MM.1S (cell line): ENCODE results near the gene MAL.

ENCODE experiments used
- DNase-seq: peaks from one replicate; pipeline ENCODE4 v3.0.0-alpha.2; 2015
- H2AFZ ChIP-seq: fragments of 300-600 bp; sonication (generic); 2 replicates; pipeline ENCODE4 v1.6.0; 2016; ENCODE audit warnings: antibody characterized with exemption, low read length
- H3F3A ChIP-seq: fragments of 300-600 bp; sonication (generic); 2 replicates; pipeline ENCODE4 v1.6.1; 2016; ENCODE audit warnings: mild to moderate bottlenecking, antibody characterized with exemption, low read length, moderate library complexity, mixed read lengths; ENCODE audit not compliant: insufficient read depth
- H3K27ac ChIP-seq: fragments of 300-600 bp; sonication (generic); 2 replicates; pipeline ENCODE4 v1.5.1; 2016; ENCODE audit warnings: mild to moderate bottlenecking, low read length
- H3K27me3 ChIP-seq: fragments of 300-600 bp; sonication (generic); replicated peaks from 2 replicates; pipeline ENCODE4 v1.6.0; 2016; ENCODE audit warnings: low read length; ENCODE audit not compliant: insufficient read depth
- H3K36me3 ChIP-seq: fragments of 300-600 bp; sonication (generic); replicated peaks from 2 replicates; pipeline ENCODE4 v1.6.1; 2016; ENCODE audit warnings: mild to moderate bottlenecking, low read length, mixed read lengths; ENCODE audit not compliant: insufficient read depth
- H3K4me1 ChIP-seq: fragments of 300-600 bp; sonication (generic); 2 replicates; pipeline ENCODE4 v1.6.1; 2016; ENCODE audit warnings: low read length, mixed read lengths
- H3K4me2 ChIP-seq: fragments of 300-600 bp; sonication (generic); 2 replicates; pipeline ENCODE4 v1.6.0; 2016; ENCODE audit warnings: low read depth, low read length
- H3K4me3 ChIP-seq: fragments of 300-600 bp; sonication (generic); 2 replicates; pipeline ENCODE4 v1.5.1; 2016; ENCODE audit warnings: low read length, mixed read lengths
- H3K79me2 ChIP-seq: fragments of 300-600 bp; sonication (generic); 2 replicates; pipeline ENCODE4 v1.6.1; 2016; ENCODE audit warnings: mixed run types, low read length, mixed read lengths
- H3K9ac ChIP-seq: fragments of 300-600 bp; sonication (generic); 2 replicates; pipeline ENCODE4 v1.6.1; 2016; ENCODE audit warnings: low read length, mixed read lengths
- H3K9me2 ChIP-seq: fragments of 300-600 bp; sonication (generic); replicated peaks from 2 replicates; pipeline ENCODE4 v1.6.1; 2016; ENCODE audit warnings: mild to moderate bottlenecking, low read length, mixed read lengths; ENCODE audit not compliant: insufficient read depth
- H3K9me3 ChIP-seq: fragments of 300-600 bp; sonication (generic); replicated peaks from 2 replicates; pipeline ENCODE4 v1.6.1; 2016; ENCODE audit warnings: mild to moderate bottlenecking, low read length, mixed read lengths; ENCODE audit not compliant: insufficient read depth
- H4K20me1 ChIP-seq: fragments of 300-600 bp; sonication (generic); 2 replicates; pipeline ENCODE4 v1.6.1; 2016; ENCODE audit warnings: mild to moderate bottlenecking, low read length, moderate library complexity, mixed read lengths; ENCODE audit not compliant: insufficient read depth
- EZH2 ChIP-seq: fragments of 300-600 bp; sonication (generic); optimal IDR thresholded peaks from 2 replicates; pipeline ENCODE3; 2017; ENCODE audit warnings: low read depth, mild to moderate bottlenecking, antibody characterized with exemption, low read length, mixed read lengths
- EZH2phosphoT487 ChIP-seq: fragments of 300-600 bp; sonication (generic); IDR thresholded peaks from 2 replicates; pipeline ENCODE4 v1.6.1; 2018; ENCODE audit warnings: antibody characterized with exemption, low read length
- TF ChIP-seq, protein P1 (sequence below): fragments of 300-600 bp; sonication (generic); IDR thresholded peaks from 2 replicates; pipeline ENCODE4 v1.5.1; 2016; ENCODE audit warnings: antibody characterized with exemption, low read length, mixed read lengths

MAL gene

DNA sequence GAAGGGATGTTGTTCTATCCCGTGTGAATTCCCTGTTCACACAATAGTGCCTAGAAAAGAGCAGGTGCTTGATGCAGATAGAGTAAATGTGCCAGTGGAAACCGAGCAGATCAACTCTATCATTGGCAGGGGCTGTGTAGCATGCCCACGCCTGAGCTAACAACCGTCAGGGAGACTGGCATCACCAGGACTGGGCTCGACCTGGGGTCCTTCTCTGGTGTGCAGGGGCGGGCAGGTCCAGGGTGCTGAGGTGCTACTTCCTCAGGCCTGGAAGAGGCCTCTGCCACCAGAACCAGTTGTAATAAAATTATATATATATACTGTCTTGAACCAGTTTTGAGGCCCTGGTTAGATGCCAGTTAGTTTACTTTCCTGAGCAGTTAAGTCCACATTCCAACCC is 11.8 kb upstream of the MAL start:
- no peak for TF ChIP-seq EZH2
- TF ChIP-seq EZH2phosphoT487, result no peak
- TF ChIP-seq, protein P1, sequence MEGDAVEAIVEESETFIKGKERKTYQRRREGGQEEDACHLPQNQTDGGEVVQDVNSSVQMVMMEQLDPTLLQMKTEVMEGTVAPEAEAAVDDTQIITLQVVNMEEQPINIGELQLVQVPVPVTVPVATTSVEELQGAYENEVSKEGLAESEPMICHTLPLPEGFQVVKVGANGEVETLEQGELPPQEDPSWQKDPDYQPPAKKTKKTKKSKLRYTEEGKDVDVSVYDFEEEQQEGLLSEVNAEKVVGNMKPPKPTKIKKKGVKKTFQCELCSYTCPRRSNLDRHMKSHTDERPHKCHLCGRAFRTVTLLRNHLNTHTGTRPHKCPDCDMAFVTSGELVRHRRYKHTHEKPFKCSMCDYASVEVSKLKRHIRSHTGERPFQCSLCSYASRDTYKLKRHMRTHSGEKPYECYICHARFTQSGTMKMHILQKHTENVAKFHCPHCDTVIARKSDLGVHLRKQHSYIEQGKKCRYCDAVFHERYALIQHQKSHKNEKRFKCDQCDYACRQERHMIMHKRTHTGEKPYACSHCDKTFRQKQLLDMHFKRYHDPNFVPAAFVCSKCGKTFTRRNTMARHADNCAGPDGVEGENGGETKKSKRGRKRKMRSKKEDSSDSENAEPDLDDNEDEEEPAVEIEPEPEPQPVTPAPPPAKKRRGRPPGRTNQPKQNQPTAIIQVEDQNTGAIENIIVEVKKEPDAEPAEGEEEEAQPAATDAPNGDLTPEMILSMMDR, result no peak
- H3K4me1 ChIP-seq, result peaks cover 34% of the 10 kb centered on the region
- H2AFZ ChIP-seq, result no peak overlapping the region
- H3K4me2 ChIP-seq, result peak overlapping the region; percentile 45; the same call in 1 of the 2 replicates
- no peak overlapping the region for H3K9ac ChIP-seq
- no peak overlapping the region for H3K4me3 ChIP-seq
- H3K79me2 ChIP-seq, result no peaks in the 10 kb centered on the region
- H3K27me3 ChIP-seq, result no peaks in the 10 kb centered on the region
- H3K9me3 ChIP-seq, result no peaks in the 10 kb centered on the region
- H3F3A ChIP-seq, result peaks cover 10% of the 10 kb centered on the region
- peak overlapping the region; percentile 65; the same call in 1 of the 2 replicates for H3K27ac ChIP-seq
- no peaks in the 10 kb centered on the region for H3K36me3 ChIP-seq
- H4K20me1 ChIP-seq, result no peaks in the 10 kb centered on the region
- DNase-seq, result no peak
- H3K9me2 ChIP-seq, result no peaks in the 10 kb centered on the region

GRCh38 chr2:95014126-95014708 is 11.3 kb upstream of the MAL start:
- H3K9me3 ChIP-seq, result no peaks in the 10 kb centered on the region
- H2AFZ ChIP-seq, result no peak overlapping the region
- H3K4me2 ChIP-seq, result peak overlapping the region; percentile 37
- no peak for DNase-seq
- H3K27me3 ChIP-seq, result no peaks in the 10 kb centered on the region
- H4K20me1 ChIP-seq, result no peaks in the 10 kb centered on the region
- H3K27ac ChIP-seq, result peak overlapping the region; percentile 41; the same call in 1 of the 2 replicates
- H3K36me3 ChIP-seq, result no peaks in the 10 kb centered on the region
- no peaks in the 10 kb centered on the region for H3K79me2 ChIP-seq
- no peak overlapping the region for H3K4me3 ChIP-seq
- H3K4me1 ChIP-seq, result peaks cover 34% of the 10 kb centered on the region
- TF ChIP-seq EZH2phosphoT487, result no peak
- no peak for TF ChIP-seq EZH2
- TF ChIP-seq, protein P1, result no peak
- H3K9me2 ChIP-seq, result no peaks in the 10 kb centered on the region
- peaks cover 10% of the 10 kb centered on the region for H3F3A ChIP-seq
- H3K9ac ChIP-seq, result no peak overlapping the region; the same call in 1 of the 2 replicates

GRCh38 chr2:95015261-95015912 is 10.1 kb upstream of the MAL start:
- no peaks in the 10 kb centered on the region for H3K9me3 ChIP-seq
- DNase-seq, result no peak
- no peak overlapping the region for H2AFZ ChIP-seq
- no peaks in the 10 kb centered on the region for H3K79me2 ChIP-seq
- H3F3A ChIP-seq, result peaks cover 10% of the 10 kb centered on the region
- H3K9ac ChIP-seq, result no peak overlapping the region
- peak overlapping the region; percentile 25; the same call in 1 of the 2 replicates for H3K27ac ChIP-seq
- no peaks in the 10 kb centered on the region for H3K36me3 ChIP-seq
- TF ChIP-seq EZH2phosphoT487, result no peak
- TF ChIP-seq, protein P1, result no peak
- no peak for TF ChIP-seq EZH2
- H3K27me3 ChIP-seq, result no peaks in the 10 kb centered on the region
- H4K20me1 ChIP-seq, result no peaks in the 10 kb centered on the region
- H3K4me2 ChIP-seq, result no peak overlapping the region
- no peak overlapping the region for H3K4me3 ChIP-seq
- no peaks in the 10 kb centered on the region for H3K9me2 ChIP-seq
- peaks cover 34% of the 10 kb centered on the region for H3K4me1 ChIP-seq
